Mucosa of descending colon (tissue), 3 donors: ENCODE data around the gene PRR18. TPM values are rescaled to one million over a fixed set of nuclear protein-coding genes. Genes with fewer than 3 reads are reported as not detected.
"Not testable (repeated sequence)": the region's sequence is repeated elsewhere in the genome, so short reads cannot be mapped to it uniquely, and the experiment has no call there.

Source experiments
- ATAC-seq: fragments of 200-7000 bp; cut with Tn5 transposase; one replicate; pipeline ENCODE4 v1.9.1; 2020; ENCODE audit warnings: mild to moderate bottlenecking, moderate library complexity
- DNase-seq, 3 donors: peaks; one replicate each; pipeline ENCODE4 v3.0.0-alpha.2; 2020
- H3K36me3 ChIP-seq: fragments of 200-600 bp; one replicate; pipeline ENCODE4 v1.8.0; 2021; ENCODE audit warnings: low read depth, mild to moderate bottlenecking
- H3K4me1 ChIP-seq: fragments of 200-600 bp; one replicate; pipeline ENCODE4 v1.8.0; 2021; ENCODE audit warnings: low read depth, mild to moderate bottlenecking
- H3K4me3 ChIP-seq: fragments of 200-600 bp; one replicate; pipeline ENCODE4 v1.8.0; 2021; ENCODE audit warnings: mild to moderate bottlenecking
- H3K9me3 ChIP-seq: fragments of 200-600 bp; one replicate; pipeline ENCODE4 v1.8.0; 2021; ENCODE audit warnings: mild to moderate bottlenecking
- CTCF ChIP-seq: fragments of 200-600 bp; IDR thresholded peaks from one replicate; pipeline ENCODE4 v1.8.0; 2022; ENCODE audit warnings: antibody characterized with exemption, mild to moderate bottlenecking
- intact Hi-C, 2 donors: fragments of 100-400 bp; cut with DNase I in 1 of 2; cut with micrococcal nuclease in 1 of 2; formaldehyde crosslinking; loops; one replicate each; pipeline versions ENCODE4 v1.11.0 to v1.11.1; 2022; cut with DNase I, micrococcal nuclease
- total RNA-seq, 3 donors: library from RNA; stranded (reverse); fragmentation: NEBNext Ultra II Directional in 2 of 3; extraction: Animal tissue kit (Norgen Biotek cat#: 25700) in 2 of 3; gene quantifications; one replicate each; pipeline versions ENCODE4 v1.2.1 to v1.2.4, GENCODE V29; 2021 to 2023
- donor health status: DM: no; HTN: no; CAD: no; lungs with moderate emphysema.
- donor health status: DM: no; HTN: no; CAD: no.
- donor health status: DM: no; HTN: yes; CAD: no.

Gene PRR18
- total RNA-seq, 3 donors from 2014 or later = 0.13 TPM; not detected in 2

- DNase-seq (no peak), ATAC-seq (no peak)
- H3K4me3 ChIP-seq = no peak overlapping the region
- peaks cover 8% of the 10 kb centered on the region for H3K4me1 ChIP-seq
- intact Hi-C loops = no loop called here
- peaks cover 6% of the 10 kb centered on the region for H3K9me3 ChIP-seq
- no peaks in the 10 kb centered on the region for H3K36me3 ChIP-seq
- no peak for TF ChIP-seq CTCF
These were observed 44.7 kb upstream of the PRR18 start for GRCh38 chr6:166352923-166353322.

GRCh38 chr6:166351715-166352285 lies 43.6 kb upstream of the PRR18 start:
- Histone ChIP-seq H3K36me3 (no peaks in the 10 kb centered on the region), H3K4me1 (peaks cover 8% of the 10 kb centered on the region), H3K9me3 (peaks cover 6% of the 10 kb centered on the region), H3K4me3 (no peak overlapping the region)
- TF ChIP-seq CTCF = no peak
- ATAC-seq (peak; percentile 99), DNase-seq (peak in 2 of 3 donors; percentile 54 to 72)
- intact Hi-C loops = no loop called here

GRCh38 chr6:166348305-166348949 lies 40.2 kb upstream of the PRR18 start:
- no peaks in the 10 kb centered on the region for H3K36me3 ChIP-seq
- H3K9me3 ChIP-seq = peaks cover 6% of the 10 kb centered on the region
- DNase-seq = no peak
- no peak overlapping the region for H3K4me3 ChIP-seq
- ATAC-seq = no peak
- no peak for TF ChIP-seq CTCF
- peaks cover 8% of the 10 kb centered on the region for H3K4me1 ChIP-seq
- intact Hi-C loops = no loop called here

GRCh38 chr6:166346965-166347364 lies 38.8 kb upstream of the PRR18 start:
- intact Hi-C loops = no loop called here
- no peak for ATAC-seq
- no peak for DNase-seq
- TF ChIP-seq CTCF = no peak
- Histone ChIP-seq H3K4me3 (no peak overlapping the region), H3K36me3 (no peaks in the 10 kb centered on the region), H3K4me1 (peaks cover 6% of the 10 kb centered on the region), H3K9me3 (peaks cover 6% of the 10 kb centered on the region)

GRCh38 chr6:166346449-166346848 lies 38.3 kb upstream of the PRR18 start:
- no peak for TF ChIP-seq CTCF
- Histone ChIP-seq H3K9me3 (peaks cover 6% of the 10 kb centered on the region), H3K36me3 (no peaks in the 10 kb centered on the region), H3K4me1 (peaks cover 6% of the 10 kb centered on the region), H3K4me3 (no peak overlapping the region)
- ATAC-seq = no peak
- intact Hi-C loops = no loop called here
- DNase-seq = no peak

GRCh38 chr6:166345672-166346071 lies 37.5 kb upstream of the PRR18 start:
- intact Hi-C loops, DNase-seq, H3K9me3 ChIP-seq, H3K36me3 ChIP-seq, ATAC-seq, H3K4me3 ChIP-seq: not testable (repeated sequence)
- H3K4me1 ChIP-seq = peaks cover 14% of the 10 kb centered on the region

GRCh38 chr6:166344921-166345320 lies 36.7 kb upstream of the PRR18 start:
- ATAC-seq, DNase-seq, H3K36me3 ChIP-seq, H3K4me3 ChIP-seq, intact Hi-C loops, H3K9me3 ChIP-seq: not testable (repeated sequence)
- H3K4me1 ChIP-seq = peaks cover 20% of the 10 kb centered on the region
